Activated CD8-positive, alpha-beta T cell treated with anti-CD3 and anti-CD28 coated beads for 36 hours (primary cell): ENCODE measurements around the gene KLHL33. TPM values are rescaled to one million over a fixed set of nuclear protein-coding genes. Genes with fewer than 3 reads are reported as not detected.

ENCODE experiments used
- ATAC-seq: fragments of 200-7000 bp; cut with Tn5 transposase; one replicate; pipeline ENCODE4 v1.10.0; 2021; ENCODE audit warnings: mild to moderate bottlenecking, moderate library complexity
- CTCF ChIA-PET: fragments of 350-600 bp; sonication (Branson Sonifier 250); formaldehyde crosslinking; loops from one replicate; lab custom pipeline; 2021; ENCODE audit warnings: antibody characterized with exemption; lab: Charles Lee
- POLR2A ChIA-PET: fragments of 350-600 bp; sonication (Branson Sonifier 250); formaldehyde crosslinking; loops from one replicate; lab custom pipeline; 2021; ENCODE audit warnings: antibody characterized with exemption; lab: Charles Lee
- DNase-seq: peaks from one replicate; pipeline ENCODE4 v3.0.0-alpha.2; 2020
- H3K27ac Mint-ChIP-seq: one replicate; pipeline ENCODE4 v1.8.0; 2021; ENCODE audit warnings: mild to moderate bottlenecking, mixed read lengths
- H3K27me3 Mint-ChIP-seq: one replicate; pipeline ENCODE4 v1.8.0; 2021; ENCODE audit warnings: mixed read lengths
- H3K36me3 Mint-ChIP-seq: one replicate; pipeline ENCODE4 v1.8.0; 2021; ENCODE audit warnings: low read depth, mixed read lengths
- H3K4me1 Mint-ChIP-seq: one replicate; pipeline ENCODE4 v1.8.0; 2021; ENCODE audit warnings: low read depth, mixed read lengths
- H3K4me3 Mint-ChIP-seq: one replicate; pipeline ENCODE4 v1.8.0; 2021; ENCODE audit warnings: mild to moderate bottlenecking, moderate library complexity, mixed read lengths
- H3K9me3 Mint-ChIP-seq: one replicate; pipeline ENCODE4 v1.8.0; 2021; ENCODE audit warnings: mixed read lengths
- CTCF ChIP-seq: fragments of 200-600 bp; IDR thresholded peaks from one replicate; pipeline ENCODE4 v1.8.0; 2022; ENCODE audit warnings: antibody characterized with exemption, mild to moderate bottlenecking
- intact Hi-C: fragments of 100-400 bp; cut with micrococcal nuclease; formaldehyde crosslinking; loops from one replicate; pipeline ENCODE4 v1.10.0; 2022
- total RNA-seq, 2 experiments: library from RNA; stranded (reverse); gene quantifications; one replicate each; pipeline ENCODE4 v1.2.3, GENCODE V29; 2021

KLHL33 gene
- total RNA-seq, 2 experiments from 2014 or later = 0.54 to 0.59 TPM

- no peak for TF ChIP-seq CTCF
- H3K9me3 Mint-ChIP-seq = no peaks in the 10 kb centered on the region
- ChIA-PET POLR2A (interaction anchor here (1.0 kb wide), 1 partner anchor 587 kb away, joined by 3 read pairs; no protein-coding TSS in a partner anchor), CTCF (interaction anchor here (1.4 kb wide), 1 partner anchor 32 kb away, joined by 3 read pairs; no protein-coding TSS in a partner anchor)
- DNase-seq = no peak
- no peak for ATAC-seq
- no peak overlapping the region for H3K27ac Mint-ChIP-seq
- peaks cover 5% of the 10 kb centered on the region for H3K4me1 Mint-ChIP-seq
- H3K4me3 Mint-ChIP-seq = no peak overlapping the region
- no peaks in the 10 kb centered on the region for H3K27me3 Mint-ChIP-seq
- H3K36me3 Mint-ChIP-seq = peaks cover 43% of the 10 kb centered on the region
- intact Hi-C loops = no loop called here
Measured at GRCh38 chr14:20383636-20384035, 52.3 kb downstream of the KLHL33 start.

- no peak for DNase-seq
- intact Hi-C loops = no loop called here
- CTCF ChIA-PET = no interaction called here
- no peak overlapping the region for H3K4me3 Mint-ChIP-seq
- no peak for ATAC-seq
- no peaks in the 10 kb centered on the region for H3K27me3 Mint-ChIP-seq
- TF ChIP-seq CTCF = no peak
- H3K9me3 Mint-ChIP-seq = no peaks in the 10 kb centered on the region
- H3K4me1 Mint-ChIP-seq = peaks cover 5% of the 10 kb centered on the region
- peaks cover 37% of the 10 kb centered on the region for H3K36me3 Mint-ChIP-seq
- POLR2A ChIA-PET = interaction anchor here (1.0 kb wide), 1 partner anchor 588 kb away, joined by 3 read pairs; no protein-coding TSS in a partner anchor
- H3K27ac Mint-ChIP-seq = no peak overlapping the region
Measured at GRCh38 chr14:20383032-20383431, 52.9 kb downstream of the KLHL33 start.

GRCh38 chr14:20382526-20382925 is 53.4 kb downstream of the KLHL33 start:
- H3K4me3 Mint-ChIP-seq = no peak overlapping the region
- H3K36me3 Mint-ChIP-seq = peaks cover 38% of the 10 kb centered on the region
- H3K9me3 Mint-ChIP-seq = no peaks in the 10 kb centered on the region
- intact Hi-C loops = no loop called here
- CTCF ChIA-PET = no interaction called here
- ATAC-seq (no peak), DNase-seq (no peak)
- no peaks in the 10 kb centered on the region for H3K27me3 Mint-ChIP-seq
- POLR2A ChIA-PET = interaction anchor here (1.2 to 1.6 kb wide), 2 partner anchors 12 to 39 kb away, joined by 4 to 5 read pairs; partner anchors contain the start of gene PARP2
- H3K27ac Mint-ChIP-seq = no peak overlapping the region
- H3K4me1 Mint-ChIP-seq = peaks cover 5% of the 10 kb centered on the region
- no peak for TF ChIP-seq CTCF

GRCh38 chr14:20381341-20381740 is 54.6 kb downstream of the KLHL33 start:
- H3K4me3 Mint-ChIP-seq = no peak overlapping the region
- H3K27me3 Mint-ChIP-seq = no peaks in the 10 kb centered on the region
- intact Hi-C loops = no loop called here
- POLR2A ChIA-PET = interaction anchor here (1.2 to 1.6 kb wide), 3 partner anchors 10 to 38 kb away, joined by 3 to 5 read pairs (median 4); partner anchors contain the start of gene PARP2
- no peak for TF ChIP-seq CTCF
- CTCF ChIA-PET = no interaction called here
- H3K9me3 Mint-ChIP-seq = no peaks in the 10 kb centered on the region
- ATAC-seq (no peak), DNase-seq (no peak)
- no peak overlapping the region for H3K27ac Mint-ChIP-seq
- H3K36me3 Mint-ChIP-seq = peaks cover 42% of the 10 kb centered on the region
- peaks cover 5% of the 10 kb centered on the region for H3K4me1 Mint-ChIP-seq

- CTCF ChIA-PET = no interaction called here
- H3K4me1 Mint-ChIP-seq = peaks cover 5% of the 10 kb centered on the region
- DNase-seq (no peak), ATAC-seq (no peak)
- intact Hi-C loops = no loop called here
- POLR2A ChIA-PET = interaction anchor here (1.6 kb wide), 1 partner anchor 10 kb away, joined by 4 read pairs; no protein-coding TSS in a partner anchor
- TF ChIP-seq CTCF = no peak
- H3K27me3 Mint-ChIP-seq = no peaks in the 10 kb centered on the region
- peaks cover 39% of the 10 kb centered on the region for H3K36me3 Mint-ChIP-seq
- H3K4me3 Mint-ChIP-seq = no peak overlapping the region
- H3K9me3 Mint-ChIP-seq = no peaks in the 10 kb centered on the region
- H3K27ac Mint-ChIP-seq = peak overlapping the region; percentile 7
Measured at GRCh38 chr14:20380681-20381080, 55.3 kb downstream of the KLHL33 start.
